Aorta (tissue), 5 donors: ENCODE measurements around the gene ADIPOQ. TPM values are rescaled to one million over a fixed set of nuclear protein-coding genes. Genes with fewer than 3 reads are reported as not detected.
"Not testable (repeated sequence)": the region's sequence is repeated elsewhere in the genome, so short reads cannot be mapped to it uniquely, and the experiment has no call there.

Experiments
- ATAC-seq: fragments of 200-7000 bp; cut with Tn5 transposase; one replicate; pipeline ENCODE4 v1.9.1; 2022; ENCODE audit warnings: moderate library complexity; ENCODE audit not compliant: low FRiP score
- DNase-seq, 2 donors: peaks; one replicate each; pipeline ENCODE4 v3.0.0-alpha.2; 2020
- H3K27ac ChIP-seq, 2 donors: one replicate each; pipeline ENCODE4 v1.5.1; 2013; ENCODE audit warnings: low read length in 2 of 2, mild to moderate bottlenecking in 2 of 2, moderate library complexity in 2 of 2, control low read depth in 1 of 2, inconsistent platforms in 1 of 2, low read depth in 1 of 2
- H3K27me3 ChIP-seq, 2 donors: one replicate each; pipeline ENCODE4 v1.6.1; 2013; ENCODE audit warnings: control low read depth in 1 of 2, low read length in 1 of 2, mild to moderate bottlenecking in 1 of 2, moderate library complexity in 1 of 2; ENCODE audit not compliant: insufficient read depth in 2 of 2, control insufficient read depth in 1 of 2
- H3K36me3 ChIP-seq, 2 donors: one replicate each; pipeline ENCODE4 v1.6.1; 2013; ENCODE audit warnings: control low read depth in 1 of 2, low read length in 1 of 2, mild to moderate bottlenecking in 1 of 2; ENCODE audit not compliant: insufficient read depth in 2 of 2, control insufficient read depth in 1 of 2
- H3K4me1 ChIP-seq, 2 donors: one replicate each; pipeline ENCODE4 v1.6.1; 2013; ENCODE audit warnings: low read length in 2 of 2, control low read depth in 1 of 2, mild to moderate bottlenecking in 1 of 2, moderate library complexity in 1 of 2; ENCODE audit not compliant: insufficient read depth in 2 of 2, control insufficient read depth in 1 of 2
- H3K4me3 ChIP-seq, 2 donors: one replicate each; pipeline ENCODE4 v1.5.1; 2013; ENCODE audit warnings: low read length in 2 of 2, control low read depth in 1 of 2, mild to moderate bottlenecking in 1 of 2
- H3K9me3 ChIP-seq: one replicate; pipeline ENCODE4 v1.6.1; 2013; ENCODE audit warnings: mild to moderate bottlenecking, low read length; ENCODE audit not compliant: control insufficient read depth
- WGBS, 2 donors: extraction: QIAGEN DNeasy Blood & Tissue Kit; methylation state at CpG; one replicate each; pipeline ENCODE4 v1.1.7; 2013; 5-methylcytosine and 5-hydroxymethylcytosine counted together
- intact Hi-C, 2 donors: fragments of 100-400 bp; cut with DNase I; formaldehyde crosslinking; loops; one replicate each; pipeline versions ENCODE4 v1.14.2 to v1.15.0; 2022
- polyA plus RNA-seq, 2 donors: library from polyadenylated mRNA; stranded (reverse); fragments of 200-250 nt; gene quantifications; one replicate each; pipeline ENCODE4 v1.2.3, GENCODE V29; 2013
- total RNA-seq, 2 donors: library from RNA; stranded (reverse); fragmentation: NEBNext Ultra II Directional; extraction: Animal tissue kit (Norgen Biotek cat#: 25700); gene quantifications; one replicate each; pipeline ENCODE4 v1.2.1, GENCODE V29; 2021
- donor health status: healthy with polysubstance abuse.
- donor health status: Bipolar disorder and iron deficiency.
- donor health status: DM: no; HTN: no; CAD: no.
- donor health status: DM: no; HTN: no; CAD: no.
- donor health status: DM: yes; HTN: yes; CAD: no.

The ADIPOQ gene
- total and polyA plus RNA-seq, 4 donors = 0.36 to 2.9 (median 1.5) TPM; not detected in 1

DNA sequence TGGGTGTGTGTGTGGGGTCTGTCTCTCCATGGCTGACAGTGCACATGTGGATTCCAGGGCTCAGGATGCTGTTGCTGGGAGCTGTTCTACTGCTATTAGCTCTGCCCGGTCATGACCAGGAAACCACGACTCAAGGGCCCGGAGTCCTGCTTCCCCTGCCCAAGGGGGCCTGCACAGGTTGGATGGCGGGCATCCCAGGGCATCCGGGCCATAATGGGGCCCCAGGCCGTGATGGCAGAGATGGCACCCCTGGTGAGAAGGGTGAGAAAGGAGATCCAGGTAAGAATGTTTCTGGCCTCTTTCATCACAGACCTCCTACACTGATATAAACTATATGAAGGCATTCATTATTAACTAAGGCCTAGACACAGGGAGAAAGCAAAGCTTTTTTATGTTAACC is 10.5 kb downstream of the ADIPOQ start:
- H3K4me1 ChIP-seq = no peaks in the 10 kb centered on the region
- no peak for DNase-seq
- 95 to 97% methylated on average over 6 of the region's 6 CpGs for WGBS, 2 donors
- no peaks in the 10 kb centered on the region for H3K36me3 ChIP-seq
- H3K4me3 ChIP-seq = no peak overlapping the region
- no peak overlapping the region for H3K27ac ChIP-seq
- no peaks in the 10 kb centered on the region for H3K27me3 ChIP-seq
- no peak for ATAC-seq
- H3K9me3 ChIP-seq = no peaks in the 10 kb centered on the region
- intact Hi-C loops = loop anchor here (5.0 to 10.0 kb wide), 2 partner anchors 74 to 312 kb away; no protein-coding TSS in a partner anchor

DNA sequence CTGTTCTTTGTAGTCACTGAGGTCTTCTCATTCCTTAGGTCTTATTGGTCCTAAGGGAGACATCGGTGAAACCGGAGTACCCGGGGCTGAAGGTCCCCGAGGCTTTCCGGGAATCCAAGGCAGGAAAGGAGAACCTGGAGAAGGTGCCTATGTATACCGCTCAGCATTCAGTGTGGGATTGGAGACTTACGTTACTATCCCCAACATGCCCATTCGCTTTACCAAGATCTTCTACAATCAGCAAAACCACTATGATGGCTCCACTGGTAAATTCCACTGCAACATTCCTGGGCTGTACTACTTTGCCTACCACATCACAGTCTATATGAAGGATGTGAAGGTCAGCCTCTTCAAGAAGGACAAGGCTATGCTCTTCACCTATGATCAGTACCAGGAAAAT is 11.6 kb downstream of the ADIPOQ start:
- Histone ChIP-seq H3K27ac (no peak overlapping the region), H3K36me3 (no peaks in the 10 kb centered on the region), H3K9me3 (no peaks in the 10 kb centered on the region), H3K4me3 (no peak overlapping the region), H3K4me1 (no peaks in the 10 kb centered on the region), H3K27me3 (no peaks in the 10 kb centered on the region)
- 97% methylated on average over 8 of the region's 8 CpGs for WGBS, 2 donors
- DNase-seq (no peak), ATAC-seq (no peak)
- intact Hi-C loops = loop anchor here (5.0 to 10.0 kb wide), 2 partner anchors 73 to 311 kb away; no protein-coding TSS in a partner anchor

DNA sequence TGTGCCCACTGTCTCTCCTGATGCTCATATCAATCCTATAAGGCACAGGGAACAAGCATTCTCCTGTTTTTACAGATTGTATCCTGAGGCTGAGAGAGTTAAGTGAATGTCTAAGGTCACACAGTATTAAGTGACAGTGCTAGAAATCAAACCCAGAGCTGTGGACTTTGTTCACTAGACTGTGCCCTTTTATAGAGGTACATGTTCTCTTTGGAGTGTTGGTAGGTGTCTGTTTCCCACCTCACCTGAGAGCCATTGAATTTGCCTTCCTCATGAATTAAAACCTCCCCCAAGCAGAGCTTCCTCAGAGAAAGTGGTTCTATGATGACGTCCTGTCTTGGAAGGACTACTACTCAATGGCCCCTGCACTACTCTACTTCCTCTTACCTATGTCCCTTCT is 12.4 kb downstream of the ADIPOQ start:
- Histone ChIP-seq H3K27ac (no peak overlapping the region), H3K27me3 (no peaks in the 10 kb centered on the region), H3K36me3 (no peaks in the 10 kb centered on the region), H3K4me3 (no peak overlapping the region), H3K4me1 (no peaks in the 10 kb centered on the region), H3K9me3 (no peaks in the 10 kb centered on the region)
- no peak for ATAC-seq
- DNase-seq = no peak
- intact Hi-C loops = loop anchor here (5.0 to 10.0 kb wide), 2 partner anchors 72 to 310 kb away; no protein-coding TSS in a partner anchor
- WGBS, 2 donors = 0% methylated on average over 1 of the region's 1 CpG

DNA sequence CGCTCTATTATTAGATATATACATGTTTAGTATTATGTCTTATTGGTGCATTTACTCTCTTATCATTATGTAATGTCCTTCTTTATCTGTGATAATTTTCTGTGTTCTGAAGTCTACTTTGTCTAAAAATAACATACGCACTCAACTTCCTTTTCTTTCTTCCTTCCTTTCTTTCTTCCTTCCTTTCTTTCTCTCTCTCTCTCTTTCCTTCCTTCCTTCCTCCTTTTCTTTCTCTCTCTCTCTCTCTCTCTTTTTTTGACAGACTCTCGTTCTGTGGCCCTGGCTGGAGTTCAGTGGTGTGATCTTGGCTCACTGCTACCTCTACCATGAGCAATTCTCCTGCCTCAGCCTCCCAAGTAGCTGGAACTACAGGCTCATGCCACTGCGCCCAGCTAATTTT is 15.2 kb downstream of the ADIPOQ start:
- Histone ChIP-seq H3K9me3 (no peaks in the 10 kb centered on the region), H3K27me3 (no peaks in the 10 kb centered on the region), H3K36me3 (no peaks in the 10 kb centered on the region), H3K4me3 (no peak overlapping the region), H3K4me1 (no peaks in the 10 kb centered on the region), H3K27ac (no peak overlapping the region)
- 89 to 90% methylated on average over 4 of the region's 4 CpGs for WGBS, 2 donors
- ATAC-seq (no peak), DNase-seq (no peak)
- intact Hi-C loops = loop anchor here in 1 of 2 donors (10.0 kb wide), 1 partner anchor 307 kb away; no protein-coding TSS in a partner anchor

DNA sequence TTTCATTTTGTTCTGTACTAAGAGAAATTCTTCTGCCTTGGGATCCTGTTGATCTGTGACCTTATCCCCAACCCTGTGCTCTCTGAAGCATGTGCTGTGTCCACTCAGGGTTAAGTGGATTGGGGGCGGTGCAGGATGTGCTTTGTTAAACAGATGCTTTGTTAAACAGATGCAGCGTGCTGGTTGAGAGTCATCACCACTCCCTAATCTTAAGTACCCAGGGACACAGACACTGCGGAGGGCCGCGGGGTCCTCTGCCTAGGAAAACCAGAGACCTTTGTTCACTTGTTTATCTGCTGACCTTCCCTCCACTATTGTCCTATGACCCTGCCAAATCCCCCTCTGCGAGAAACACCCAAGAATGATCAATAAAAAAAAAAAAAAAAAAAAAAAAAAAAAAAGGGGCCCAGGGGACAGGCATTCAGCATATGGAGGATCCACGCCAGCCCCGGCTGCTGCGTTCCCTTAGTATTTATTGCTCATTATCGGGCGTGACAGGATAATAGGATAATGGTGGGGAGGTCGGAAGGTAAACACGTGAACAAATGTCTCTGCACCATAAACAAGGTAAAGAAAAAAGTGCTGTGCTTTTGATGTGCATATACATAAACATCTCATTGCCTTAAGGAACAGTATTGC is 22.8 kb downstream of the ADIPOQ start:
- H3K4me3 ChIP-seq, H3K27me3 ChIP-seq, H3K4me1 ChIP-seq, intact Hi-C loops, H3K9me3 ChIP-seq, H3K36me3 ChIP-seq, H3K27ac ChIP-seq, ATAC-seq, DNase-seq: not testable (repeated sequence)
- WGBS, 2 donors = no CpG with 5 or more reads among the region's 13 CpGs

DNA sequence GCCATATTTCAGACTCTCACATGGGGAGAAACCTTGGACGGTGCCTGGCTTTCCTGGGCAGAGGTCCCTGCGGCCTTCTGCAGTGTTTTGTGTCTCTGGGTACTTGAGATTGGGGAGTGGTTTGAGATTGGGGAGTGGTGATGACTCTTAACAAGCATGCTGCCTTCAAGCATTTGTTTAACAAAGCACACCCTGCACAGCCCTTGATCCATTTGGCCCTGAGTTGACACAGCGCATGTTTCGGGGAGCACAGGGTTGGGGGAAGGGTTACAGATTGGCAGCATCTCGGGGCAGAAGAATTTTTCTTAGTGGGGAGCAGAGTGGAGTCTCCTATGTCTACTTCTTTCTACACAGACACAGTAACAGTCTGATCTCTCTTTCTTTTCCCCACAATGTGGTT is 23.6 kb downstream of the ADIPOQ start:
- ATAC-seq, H3K27me3 ChIP-seq, intact Hi-C loops, H3K36me3 ChIP-seq, H3K4me3 ChIP-seq, H3K9me3 ChIP-seq, DNase-seq, H3K27ac ChIP-seq, H3K4me1 ChIP-seq: not testable (repeated sequence)
- no CpG with 5 or more reads among the region's 5 CpGs for WGBS, 2 donors

DNA sequence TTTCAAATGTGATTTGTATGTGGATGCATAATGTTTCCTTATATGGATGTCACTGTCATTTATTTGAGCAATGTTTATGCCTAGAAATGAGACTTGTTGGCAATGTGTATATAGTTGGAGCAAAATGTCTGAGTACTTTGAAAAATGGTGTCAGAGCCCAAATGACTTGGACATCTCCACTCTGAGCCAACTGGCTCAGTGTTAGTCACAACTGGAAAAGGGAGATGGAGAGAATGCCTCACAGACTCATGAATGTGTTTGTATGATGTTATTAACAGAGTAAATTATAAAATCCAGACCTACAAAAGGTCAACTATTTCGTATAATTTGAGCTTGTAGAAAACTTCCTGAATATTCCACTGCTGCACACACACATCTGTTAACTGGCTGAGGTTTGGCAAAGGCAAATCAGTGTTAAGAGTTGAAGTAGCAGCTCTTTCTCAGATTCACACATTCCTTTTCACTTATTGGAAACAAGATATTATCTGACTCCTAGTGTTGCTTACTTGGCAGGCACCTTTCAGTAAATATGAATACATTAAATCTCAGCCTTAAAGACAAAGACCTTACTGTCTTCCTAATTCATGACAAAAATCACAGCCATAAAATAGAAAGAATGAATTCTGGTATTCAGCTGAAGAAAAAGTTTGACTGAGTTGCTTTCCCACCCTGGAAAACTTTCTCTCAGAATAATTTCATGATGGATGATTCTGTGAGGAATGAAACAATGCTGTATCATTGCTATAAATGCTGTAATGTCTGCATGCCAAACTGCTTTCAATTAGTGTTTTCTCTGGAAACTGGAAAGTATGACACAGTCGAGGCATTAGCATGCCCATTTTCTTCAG is 27.0 kb downstream of the ADIPOQ start:
- H3K9me3 ChIP-seq = no peaks in the 10 kb centered on the region
- H3K27ac ChIP-seq = no peak overlapping the region
- DNase-seq = no peak
- WGBS, 2 donors = 3 to 11% methylated on average over 2 of the region's 2 CpGs
- no peak overlapping the region for H3K4me3 ChIP-seq
- intact Hi-C loops = no loop called here
- ATAC-seq = no peak
- no peaks in the 10 kb centered on the region for H3K4me1 ChIP-seq
- H3K36me3 ChIP-seq = no peaks in the 10 kb centered on the region
- no peaks in the 10 kb centered on the region for H3K27me3 ChIP-seq

DNA sequence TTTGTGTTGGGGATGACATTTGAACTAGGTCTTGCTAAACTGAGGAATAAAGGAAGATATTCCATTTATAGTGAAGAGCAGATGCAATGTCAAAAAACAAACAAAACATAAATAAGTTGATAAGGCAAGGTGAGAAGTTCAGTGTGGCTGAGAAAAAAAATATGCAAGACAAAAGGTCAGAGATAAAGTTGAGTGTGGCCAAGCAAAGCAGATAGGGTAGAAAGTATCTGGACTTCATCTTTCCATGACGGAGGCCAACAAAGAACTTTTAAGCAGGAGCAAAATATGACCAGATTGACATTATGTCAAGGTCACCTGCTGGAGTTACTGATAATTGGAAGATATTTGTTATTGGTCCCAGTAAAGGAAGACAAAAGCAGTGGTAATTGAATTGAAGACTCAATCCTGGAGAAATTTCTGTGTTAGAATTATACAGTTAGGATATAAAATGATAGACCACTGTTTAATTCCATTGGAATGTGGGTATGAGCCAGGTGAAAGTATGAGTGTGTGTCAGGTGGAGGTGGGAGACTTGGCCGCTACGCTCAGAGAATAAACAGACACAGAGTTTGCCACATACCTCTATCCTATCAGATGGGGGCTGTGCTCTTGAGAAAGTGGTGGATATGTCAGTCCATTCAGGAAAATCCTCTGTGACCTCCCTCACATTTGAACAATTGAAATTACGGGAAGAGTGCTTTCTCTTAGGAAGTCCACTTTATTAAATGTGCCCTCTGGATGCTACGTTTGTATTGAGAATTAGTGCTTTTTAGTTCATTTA is 28.1 kb downstream of the ADIPOQ start:
- intact Hi-C loops = no loop called here
- Histone ChIP-seq H3K36me3 (no peaks in the 10 kb centered on the region), H3K4me3 (no peak overlapping the region), H3K27ac (no peak overlapping the region), H3K9me3 (no peaks in the 10 kb centered on the region), H3K27me3 (no peaks in the 10 kb centered on the region), H3K4me1 (no peaks in the 10 kb centered on the region)
- no peak for ATAC-seq
- no peak for DNase-seq
- 95 to 97% methylated on average over 5 of the region's 5 CpGs for WGBS, 2 donors
